GM19023 (cell line): ENCODE data around the gene FARS2.
"Not testable (repeated sequence)": the region's sequence is repeated elsewhere in the genome, so short reads cannot be mapped to it uniquely, and the experiment has no call there.

Source experiments
- ATAC-seq: cut with Tn5 transposase; IDR thresholded peaks from one replicate; pipeline ENCODE4 v1.9.1; 2021; ENCODE audit warnings: mild to moderate bottlenecking, moderate library complexity; ENCODE audit not compliant: unreplicated experiment

The FARS2 gene

GRCh38 chr6:5676701-5677100 lies 415.4 kb downstream of the FARS2 start:
- ATAC-seq, result no peak

- ATAC-seq, result no peak
Measured at GRCh38 chr6:5677219-5678000, 416.1 kb downstream of the FARS2 start.

- ATAC-seq, result no peak
Measured at GRCh38 chr6:5679270-5679669, 418.0 kb downstream of the FARS2 start.

GRCh38 chr6:5679691-5680090 lies 418.4 kb downstream of the FARS2 start:
- no peak for ATAC-seq

DNA sequence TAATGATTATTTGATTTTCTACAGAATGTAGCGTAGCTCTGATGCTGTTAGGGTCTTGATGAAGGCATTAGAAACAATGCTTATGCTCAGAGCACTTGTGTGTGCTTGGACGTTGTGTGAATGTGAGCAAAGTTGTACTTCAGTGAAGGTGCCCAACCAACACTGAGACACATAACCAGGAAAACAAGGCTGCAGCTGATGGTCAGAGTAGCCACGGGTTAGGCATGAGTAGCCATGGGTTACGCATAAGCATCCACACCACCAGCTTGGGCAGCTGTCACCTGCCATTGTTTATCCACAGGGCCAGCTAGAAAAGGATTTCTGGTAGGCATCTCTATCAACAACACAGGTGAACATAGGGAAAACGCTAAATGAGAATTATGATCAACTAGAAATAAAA lies 418.8 kb downstream of the FARS2 start:
- ATAC-seq, result no peak

DNA sequence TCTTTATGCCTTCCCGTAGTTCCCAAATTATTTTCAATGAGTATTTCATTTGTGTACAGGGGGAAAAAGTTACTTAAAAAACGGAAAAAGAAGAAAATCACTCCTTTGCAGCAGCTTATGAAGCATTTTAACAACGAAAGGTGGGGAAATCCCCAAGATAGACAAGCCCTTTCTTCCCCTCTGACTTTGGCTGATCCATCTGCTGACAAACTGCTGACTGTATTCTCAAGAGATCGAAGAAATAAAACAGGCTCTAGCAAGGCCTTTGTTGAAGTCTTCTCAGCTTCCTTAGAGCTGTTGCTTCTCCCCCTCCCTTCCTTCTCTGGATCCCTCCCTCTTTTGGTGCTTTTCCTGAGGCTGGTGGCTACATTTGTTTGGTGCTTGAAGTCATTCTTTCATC lies 420.2 kb downstream of the FARS2 start:
- ATAC-seq, result no peak

- no peak for ATAC-seq
Measured at GRCh38 chr6:5682530-5682929, 421.2 kb downstream of the FARS2 start.

DNA sequence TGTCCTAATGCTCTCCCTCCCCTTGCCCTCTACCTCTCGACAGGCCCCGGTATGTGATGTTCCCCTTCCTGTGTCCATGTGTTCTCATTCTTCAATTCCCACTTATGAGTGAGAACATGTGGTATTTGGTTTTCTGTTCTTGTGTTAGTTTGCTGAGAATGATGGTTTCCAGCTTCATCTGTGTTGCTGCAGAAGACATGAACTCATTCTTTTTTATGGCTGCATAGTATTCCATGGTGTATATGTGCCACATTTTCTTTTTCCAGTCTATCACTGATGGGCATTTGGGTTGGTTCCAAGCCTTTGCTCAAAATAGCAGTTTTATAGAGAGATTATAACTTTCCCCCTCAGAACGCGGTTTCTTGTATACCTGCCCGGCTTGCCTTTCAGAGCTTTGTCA lies 422.4 kb downstream of the FARS2 start:
- ATAC-seq, result not testable (repeated sequence)

DNA sequence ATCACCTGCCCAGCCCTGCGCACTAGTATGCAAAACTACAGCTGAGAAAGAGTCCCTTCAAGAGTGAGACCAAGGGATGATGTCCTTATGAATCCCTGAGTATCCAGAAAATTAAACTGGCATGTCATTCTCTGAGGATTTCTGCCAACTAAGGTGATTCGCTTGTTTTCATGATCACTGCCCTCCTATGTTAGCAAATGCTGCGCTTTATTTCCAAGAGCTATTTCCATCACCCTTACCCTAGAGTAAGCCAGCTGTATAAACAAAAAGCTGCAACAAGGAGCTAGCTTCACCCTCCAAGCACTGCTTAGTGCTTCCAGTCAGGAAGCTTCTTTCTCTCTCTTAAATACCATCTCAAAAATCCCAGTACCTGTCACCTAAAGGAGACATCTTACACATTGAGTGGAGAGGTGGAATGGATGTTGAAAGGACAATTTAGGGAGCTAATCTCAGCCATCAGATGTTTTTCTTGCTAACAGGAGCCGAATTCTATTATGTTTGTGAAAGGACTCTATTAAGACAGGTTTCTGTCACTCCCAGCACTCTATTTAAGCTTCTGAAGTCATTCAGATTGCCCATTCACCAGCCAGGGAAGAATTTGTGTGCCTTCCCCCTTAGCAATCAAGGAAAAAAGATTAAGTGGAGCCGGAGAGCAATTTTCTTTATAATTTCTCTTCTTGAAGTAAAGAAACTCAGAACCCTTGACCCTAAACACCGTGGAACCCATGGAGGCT lies 423.2 kb downstream of the FARS2 start:
- ATAC-seq, result no peak

- ATAC-seq, result no peak
Measured at GRCh38 chr6:5693225-5694145, 432.2 kb downstream of the FARS2 start.

DNA sequence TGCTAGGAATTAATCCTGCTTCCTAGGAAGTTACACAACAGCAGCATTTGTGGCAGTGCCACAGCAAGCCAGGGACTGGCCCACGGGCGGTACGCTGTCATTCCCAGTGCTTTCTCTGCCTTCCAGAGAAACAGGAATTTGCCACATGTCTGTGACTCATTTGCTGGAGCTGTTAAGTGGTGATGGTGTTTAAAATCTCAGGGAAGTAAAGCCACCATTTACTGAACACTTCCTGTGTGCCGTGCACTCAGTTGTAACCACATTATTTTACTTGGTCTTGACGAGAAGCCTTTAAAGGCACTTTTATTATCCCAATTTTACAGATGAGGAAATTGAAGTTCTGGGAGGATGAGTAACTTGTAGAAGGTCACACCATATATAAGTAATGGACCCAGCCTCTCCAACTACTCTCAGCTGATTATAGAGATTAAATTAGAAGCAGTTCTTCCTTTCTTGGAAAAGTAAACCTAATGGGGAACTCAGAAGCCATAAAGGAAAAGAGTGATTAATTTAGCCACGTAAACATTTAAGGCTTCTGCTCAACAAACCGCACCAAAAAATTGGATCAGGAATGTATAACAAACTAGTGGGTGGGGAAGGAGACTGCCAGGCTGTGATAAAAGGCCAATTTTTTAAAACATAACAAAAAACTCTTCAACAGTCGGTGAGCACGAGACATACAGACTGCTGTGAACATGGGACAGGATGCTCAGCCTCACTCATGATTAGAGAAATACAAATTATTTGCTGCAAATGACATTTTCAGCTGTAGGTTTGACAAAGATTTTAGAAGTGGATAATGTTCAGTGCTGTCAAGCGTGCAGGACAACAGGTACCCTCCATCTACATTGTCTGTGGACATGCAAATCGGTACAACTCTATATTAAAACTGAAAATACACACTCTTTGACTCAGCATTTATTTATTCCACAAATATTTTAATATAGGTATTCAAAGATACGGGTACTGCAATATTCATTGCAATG lies 434.2 kb downstream of the FARS2 start:
- ATAC-seq, result no peak

GRCh38 chr6:5697508-5697907 lies 436.2 kb downstream of the FARS2 start:
- no peak for ATAC-seq

DNA sequence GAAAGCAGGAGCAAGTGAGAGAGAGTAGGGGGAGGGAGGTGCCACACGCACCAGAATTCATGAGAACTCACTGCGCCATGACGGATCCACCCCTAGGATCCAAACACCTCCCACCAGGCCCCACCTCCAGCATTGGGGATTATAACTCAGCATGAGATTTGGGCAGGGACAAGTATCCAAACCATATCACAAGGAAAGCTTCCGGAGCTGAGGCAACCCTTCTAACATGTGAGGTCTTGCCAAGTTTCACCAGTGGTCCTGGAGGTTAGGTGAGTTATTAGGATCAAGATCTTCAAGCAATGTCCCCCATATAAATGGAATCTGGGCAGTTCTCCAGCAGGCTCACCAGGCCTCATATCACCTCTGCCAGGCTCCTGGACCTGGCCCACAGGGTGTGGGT lies 437.0 kb downstream of the FARS2 start:
- no peak for ATAC-seq

- not testable (repeated sequence) for ATAC-seq
Measured at GRCh38 chr6:5699064-5699463, 437.8 kb downstream of the FARS2 start.

- ATAC-seq, result no peak
Measured at GRCh38 chr6:5701174-5701573, 439.9 kb downstream of the FARS2 start.

DNA sequence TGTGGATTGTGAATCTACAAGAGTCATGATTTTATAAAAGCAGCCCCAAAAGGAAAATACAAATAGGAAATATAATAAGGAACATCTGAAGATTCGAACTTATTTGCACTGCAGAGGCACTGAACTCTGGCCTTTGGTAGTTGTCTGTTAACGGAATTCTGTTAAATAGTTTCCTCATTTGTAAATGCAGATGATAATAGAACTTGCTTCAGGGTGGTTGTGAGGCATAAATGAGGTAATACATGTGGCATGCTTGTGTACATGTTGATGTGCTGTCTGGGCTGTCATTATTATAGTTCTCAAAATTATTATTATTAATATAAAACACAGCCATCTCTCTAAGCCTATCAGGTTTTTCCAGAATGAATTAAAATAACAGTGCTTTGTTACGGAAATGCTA lies 443.4 kb downstream of the FARS2 start:
- no peak for ATAC-seq

DNA sequence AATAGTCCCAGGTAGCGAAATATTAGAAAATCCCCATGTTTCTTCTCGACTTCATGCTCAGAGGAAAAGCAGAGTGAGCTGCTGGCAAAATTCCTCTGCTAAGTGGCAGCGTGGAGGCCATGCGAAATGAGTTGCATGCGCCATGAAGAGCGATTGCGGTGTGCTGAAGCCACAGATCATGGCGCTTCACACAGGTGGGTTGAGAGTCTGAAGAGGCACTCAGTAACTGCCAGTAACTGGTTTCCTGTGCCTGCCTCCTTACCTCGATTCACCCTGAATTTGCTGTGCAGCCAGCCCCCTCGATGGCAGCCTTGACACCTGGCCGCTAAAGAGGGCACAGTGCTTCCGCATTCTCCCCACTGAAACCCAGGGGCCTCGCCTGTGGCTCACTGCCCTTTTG lies 443.9 kb downstream of the FARS2 start:
- no peak for ATAC-seq

DNA sequence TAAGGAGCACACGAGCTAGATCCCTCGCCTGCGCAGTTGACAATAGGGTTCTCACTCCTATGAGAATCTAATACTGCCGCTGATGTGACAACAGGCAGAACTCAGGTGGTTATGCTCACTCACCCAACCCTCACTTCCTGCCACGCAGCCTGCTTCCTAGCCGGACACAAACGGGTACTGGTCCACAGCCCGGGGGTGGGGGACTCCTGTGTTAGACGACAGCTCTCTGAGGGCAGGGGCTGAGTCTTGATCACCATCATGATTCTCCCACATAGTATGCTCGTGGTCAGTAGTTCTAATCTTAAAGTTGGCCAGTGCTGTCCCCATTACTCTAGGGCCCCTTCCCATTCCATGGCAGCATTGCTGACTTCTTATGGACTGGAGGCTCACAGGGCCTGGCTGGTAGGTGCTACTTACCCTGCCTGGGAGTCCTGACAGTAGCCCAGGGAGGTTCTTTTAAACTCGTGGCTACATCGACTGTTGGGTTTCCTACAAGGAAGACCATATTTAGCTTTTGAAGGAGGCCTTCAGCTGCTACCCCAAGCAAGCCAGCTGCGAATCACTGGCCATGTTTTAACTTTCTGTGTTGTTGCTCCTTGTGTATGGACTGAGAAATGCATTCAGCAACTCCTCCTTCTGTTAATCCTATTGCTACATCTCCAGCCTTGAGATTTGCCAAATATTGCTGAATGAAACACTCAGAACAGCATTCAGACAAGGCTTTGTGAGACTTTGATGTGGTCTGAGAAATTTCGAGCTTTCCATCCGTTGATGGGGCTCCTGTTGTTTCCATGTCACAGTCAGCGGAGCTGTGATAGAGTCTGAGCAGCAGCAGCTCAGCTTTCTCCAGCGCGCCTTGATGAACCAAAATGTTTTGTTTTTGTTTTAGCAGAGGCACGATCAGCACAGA lies 445.1 kb downstream of the FARS2 start:
- ATAC-seq, result no peak
